ENCODE results near the gene CSNK1D. TPM values are rescaled to one million over a fixed set of nuclear protein-coding genes. Genes with fewer than 3 reads are reported as not detected.

CSNK1D gene
- total RNA-seq, 1 experiment from 2014 or later, result 234 TPM

- BruUV-seq (replicated peaks), result no TSS peak
- Histone ChIP-seq H3K36me3 (ENCODE audit: control insufficient read depth, insufficient read depth, low read length) (peaks cover 20% of the 10 kb centered on the region), H3K4me3 (ENCODE audit: low read depth in 2 of 2, low read length in 2 of 2) (peak overlapping the region; percentile 10 to 34), H3K9me3 (ENCODE audit: control insufficient read depth, insufficient read depth, low read depth, low read length) (no peaks in the 10 kb centered on the region), H3K27ac (ENCODE audit: low read length) (peak overlapping the region; percentile 79), H3K27me3 (ENCODE audit: control insufficient read depth, insufficient read depth, low read length) (no peaks in the 10 kb centered on the region), H3K4me1 (ENCODE audit: control insufficient read depth, insufficient read depth, low read length) (peaks cover 59% of the 10 kb centered on the region)
- ChIA-PET CTCF (no interaction called here), POLR2A (no interaction called here)
- peak; percentile 90 for ATAC-seq
- no peak for TF ChIP-seq REST (IDR thresholded peaks at IDR 0.05; ENCODE audit: insufficient read depth in 1 of 2, low read depth in 2 of 2, low read length in 1 of 2)
- TF ChIP-seq POLR2AphosphoS5 (IDR thresholded peaks at IDR 0.05; ENCODE audit: low read depth, low read length), result peak; percentile 19; the same call in 1 of the 2 replicates
- peak; percentile 12; the same call in 1 of the 2 replicates for TF ChIP-seq TCF7L2 (IDR thresholded peaks at IDR 0.05; ENCODE audit: low read depth, low read length)
- in situ Hi-C loops (cut with HindIII; ENCODE audit: low pct_unique_long_range_greater_than_20kb, low sequenced_read_pairs) (no loop called here), intact Hi-C loops (cut with micrococcal nuclease; ENCODE audit: unreplicated experiment) (no loop called here)
- DNase-seq (ENCODE audit: low read depth, low spot score), result peak; percentile 82
Measured at GRCh38 chr17:82267575-82268379, 5.7 kb downstream of the CSNK1D start.

- ATAC-seq (no peak), DNase-seq (ENCODE audit: low read depth, low spot score) (no peak)
- TF ChIP-seq REST (IDR thresholded peaks at IDR 0.05; ENCODE audit: insufficient read depth in 1 of 2, low read depth in 2 of 2, low read length in 1 of 2) (no peak), SIN3A (IDR thresholded peaks at IDR 0.05; ENCODE audit: borderline replicate concordance, insufficient read depth, low read depth, low read length) (no peak), POLR2AphosphoS5 (IDR thresholded peaks at IDR 0.05; ENCODE audit: low read depth, low read length) (no peak), TCF7L2 (IDR thresholded peaks at IDR 0.05; ENCODE audit: low read depth, low read length) (no peak), CTCF (IDR thresholded peaks at IDR 0.05) (no peak)
- intact Hi-C loops (cut with micrococcal nuclease; ENCODE audit: unreplicated experiment), result no loop called here
- Histone ChIP-seq H3K36me3 (ENCODE audit: control insufficient read depth, insufficient read depth, low read length) (peaks cover 30% of the 10 kb centered on the region), H3K4me1 (ENCODE audit: control insufficient read depth, insufficient read depth, low read length) (peaks cover 48% of the 10 kb centered on the region), H3K27me3 (ENCODE audit: control insufficient read depth, insufficient read depth, low read length) (no peaks in the 10 kb centered on the region), H3K9me3 (ENCODE audit: control insufficient read depth, insufficient read depth, low read depth, low read length) (no peaks in the 10 kb centered on the region), H3K4me3 (ENCODE audit: low read depth in 2 of 2, low read length in 2 of 2) (no peak overlapping the region), H3K27ac (ENCODE audit: low read length) (0 out of 2 replicates have a peak overlapping the region, but pooled peaks have one; percentile 5)
- POLR2A ChIA-PET, result no interaction called here
- BruUV-seq (replicated peaks), result no TSS peak
- CTCF ChIA-PET, result no interaction called here
- in situ Hi-C loops (cut with HindIII; ENCODE audit: low pct_unique_long_range_greater_than_20kb, low sequenced_read_pairs), result no loop called here
Measured at GRCh38 chr17:82266142-82266541, 7.4 kb downstream of the CSNK1D start.

Measured in Panc1 (cell line).